ENCODE data around the gene WASF3. TPM values are rescaled to one million over a fixed set of nuclear protein-coding genes. Genes with fewer than 3 reads are reported as not detected.

Gene WASF3
- total and polyA plus RNA-seq, 10 of the 15 experiments (the other 5 are each of a cell fraction or from before 2014, with no cell fraction given): under 0.01 to 0.10 (median 0.01) TPM; not detected in 7

GRCh38 chr13:26587251-26587650 is 29.8 kb downstream of the WASF3 start:
- H3K4me3 ChIP-seq: no peak overlapping the region
- H3K27ac ChIP-seq (ENCODE audit: control insufficient read depth, insufficient read depth): no peak overlapping the region
- no peaks in the 10 kb centered on the region for H3K4me1 ChIP-seq (ENCODE audit: control insufficient read depth, insufficient read depth, low read length)
- H3K79me2 ChIP-seq (ENCODE audit: control insufficient read depth, insufficient read depth, low read length): no peaks in the 10 kb centered on the region
- no peak overlapping the region for H3K9ac ChIP-seq (ENCODE audit: control insufficient read depth, insufficient read depth, low read length)
- in situ Hi-C loops (cut with MboI) (no loop called here), intact Hi-C loops (cut with micrococcal nuclease; ENCODE audit: unreplicated experiment) (no loop called here)
- H3K9me3 ChIP-seq (replicated peaks; ENCODE audit: control insufficient read depth, insufficient read depth, low read length): no peaks in the 10 kb centered on the region
- no peaks in the 10 kb centered on the region for H4K20me1 ChIP-seq (ENCODE audit: control insufficient read depth, insufficient read depth)
- H2AFZ ChIP-seq (ENCODE audit: control insufficient read depth, low read depth, low read length): no peak overlapping the region
- H3K4me2 ChIP-seq (ENCODE audit: control insufficient read depth, insufficient read depth): no peak overlapping the region
- POLR2A ChIA-PET: no interaction called here
- RAD21 ChIA-PET (ENCODE audit: unreplicated experiment): no interaction called here
- CTCF ChIA-PET: no interaction called here
- no peaks in the 10 kb centered on the region for H3K36me3 ChIP-seq (ENCODE audit: control insufficient read depth in 2 of 2, insufficient read depth in 2 of 2, low read length in 1 of 2)
- SMC1A ChIA-PET (ENCODE audit: uncharacterized antibody, unreplicated experiment): no interaction called here
- H3K27me3 ChIP-seq (replicated peaks in 1 of 2; ENCODE audit: control insufficient read depth in 2 of 2, insufficient read depth in 2 of 2, low read length in 1 of 2): peaks cover 0 to 3% of the 10 kb centered on the region in 2 experiments; a peak in 2 of 4 replicates
- DNase-seq (ENCODE audit: low read depth, low spot score) (no peak), ATAC-seq (no peak), FAIRE-seq (no peak)
- BruUV-seq (replicated peaks): no TSS peak
- TF ChIP-seq ZNF207 (IDR thresholded peaks at IDR 0.05; ENCODE audit: borderline replicate concordance): no peak

- no peak for ATAC-seq
- no peak for TF ChIP-seq KAT2A (conservative IDR thresholded peaks at IDR 0.05; ENCODE audit: control insufficient read depth, low read depth, low read length)
- no peak for TF ChIP-seq MXI1 (IDR thresholded peaks at IDR 0.05; ENCODE audit: low read depth, low read length)
- no peak for TF ChIP-seq ZNF592 (IDR thresholded peaks at IDR 0.05)
- TF ChIP-seq CTCF (IDR thresholded peaks at IDR 0.05 in 2 of 3, conservative IDR thresholded peaks at IDR 0.05 in 1 of 3; ENCODE audit: control insufficient read depth in 2 of 3, extremely low read depth in 1 of 3, insufficient read depth in 1 of 3, low read depth in 3 of 3, low read length in 3 of 3): no peak
- no peak for TF ChIP-seq HDGF (IDR thresholded peaks at IDR 0.05)
- no peak for TF ChIP-seq FOXM1 (IDR thresholded peaks at IDR 0.05; ENCODE audit: low read depth, low read length)
- TF ChIP-seq SMAD5 (IDR thresholded peaks at IDR 0.05; ENCODE audit: low read depth): no peak
- no peak for TF ChIP-seq BMI1 (IDR thresholded peaks at IDR 0.05; ENCODE audit: borderline replicate concordance)
- no peak for TF ChIP-seq POLR2AphosphoS2 (IDR thresholded peaks at IDR 0.05; ENCODE audit: low read depth, low read length)
- no peak for TF ChIP-seq FOXK2 (IDR thresholded peaks at IDR 0.05)
- no peak for TF ChIP-seq TCF7 (IDR thresholded peaks at IDR 0.05; ENCODE audit: borderline replicate concordance)
- no peak for TF ChIP-seq HDAC6 (IDR thresholded peaks at IDR 0.05; ENCODE audit: unreplicated experiment)
- TF ChIP-seq BHLHE40 (IDR thresholded peaks at IDR 0.05; ENCODE audit: borderline replicate concordance in 1 of 2, low read depth in 2 of 2, low read length in 1 of 2): no peak
Observed at GRCh38 chr13:26589226-26589625, 31.7 kb downstream of the WASF3 start.

More at GRCh38 chr13:26589226-26589625, 31.7 kb downstream of the WASF3 start:
- CTCF ChIA-PET: no interaction called here
- BruUV-seq (replicated peaks): no TSS peak
- Histone ChIP-seq H3K36me3 (ENCODE audit: control insufficient read depth in 2 of 2, insufficient read depth in 2 of 2, low read length in 1 of 2) (no peaks in the 10 kb centered on the region), H3K9me3 (replicated peaks; ENCODE audit: control insufficient read depth, insufficient read depth, low read length) (no peaks in the 10 kb centered on the region), H3K27ac (ENCODE audit: control insufficient read depth, insufficient read depth) (no peak overlapping the region), H3K79me2 (ENCODE audit: control insufficient read depth, insufficient read depth, low read length) (no peaks in the 10 kb centered on the region), H4K20me1 (ENCODE audit: control insufficient read depth, insufficient read depth) (no peaks in the 10 kb centered on the region), H2AFZ (ENCODE audit: control insufficient read depth, low read depth, low read length) (no peak overlapping the region), H3K4me3 (no peak overlapping the region), H3K4me2 (ENCODE audit: control insufficient read depth, insufficient read depth) (no peak overlapping the region), H3K4me1 (ENCODE audit: control insufficient read depth, insufficient read depth, low read length) (no peaks in the 10 kb centered on the region), H3K27me3 (replicated peaks in 1 of 2; ENCODE audit: control insufficient read depth in 2 of 2, insufficient read depth in 2 of 2, low read length in 1 of 2) (peaks cover 0 to 3% of the 10 kb centered on the region in 2 experiments; a peak in 1 of 4 replicates), H3K9ac (ENCODE audit: control insufficient read depth, insufficient read depth, low read length) (no peak overlapping the region)
- in situ Hi-C loops (cut with MboI): no loop called here
- POLR2A ChIA-PET: no interaction called here
- DNase-seq (ENCODE audit: low read depth, low spot score): no peak
- intact Hi-C loops (cut with micrococcal nuclease; ENCODE audit: unreplicated experiment): no loop called here
- RAD21 ChIA-PET (ENCODE audit: unreplicated experiment): no interaction called here
- SMC1A ChIA-PET (ENCODE audit: uncharacterized antibody, unreplicated experiment): no interaction called here
- 0% methylated on average over 1 of the region's 1 CpG for WGBS (ENCODE audit: insufficient coverage, insufficient replicate concordance, low lambda C conversion rate, missing lambda C conversion rate)
- no peak for FAIRE-seq
